K562 (cell line): ENCODE data around the gene DEDD2. TPM values are rescaled to one million over a fixed set of nuclear protein-coding genes. Genes with fewer than 3 reads are reported as not detected.

ENCODE experiments used
- CHD4 ChIP-seq: fragments of 200-600 bp; sonication (generic); IDR thresholded peaks from 3 replicates; pipeline ENCODE4 v1.6.1; 2012; ENCODE audit warnings: low read depth, mild to moderate bottlenecking, mixed read lengths, low read length, inconsistent platforms; ENCODE audit not compliant: insufficient read depth, insufficient replicate concordance, poor library complexity, severe bottlenecking
- JUNB ChIP-seq: fragments of 450-650 bp; formaldehyde crosslinking; conservative IDR thresholded peaks from 2 replicates; pipeline ENCODE4 v1.4.0; 2020; ENCODE audit warnings: mild to moderate bottlenecking
- RB1 ChIP-seq: fragments of 450-650 bp; IDR thresholded peaks from 2 replicates; pipeline ENCODE4 v1.6.1; 2017; ENCODE audit warnings: low read depth, mild to moderate bottlenecking
- SAP30 ChIP-seq: fragments of 200-600 bp; sonication (generic); IDR thresholded peaks from 2 replicates; pipeline ENCODE4 v1.6.1; 2012; ENCODE audit warnings: borderline replicate concordance, low read depth, mild to moderate bottlenecking, moderate library complexity, low read length, control low read depth, inconsistent platforms; ENCODE audit not compliant: insufficient read depth, poor library complexity, severe bottlenecking
- ZKSCAN1 ChIP-seq: fragments of 150-350 bp; IDR thresholded peaks from 2 replicates; pipeline ENCODE4 v1.6.1; 2016; ENCODE audit warnings: low read depth, low read length
- polyA plus RNA-seq, 8 experiments: library from polyadenylated mRNA; depleted of rRNA in 4 of 8; stranded (reverse) in 5 of 8; unstranded in 3 of 8; fragments of >200 nt; fragmentation: Nextera tagmentation in 2 of 8; fragmentation: Illumina TruSeq in 1 of 8; extraction: Ambion mirVana in 2 of 8; extraction: Trizol in 1 of 8; gene quantifications; 2 replicates each; pipeline versions ENCODE4 v1.2.1 to v1.2.3, GENCODE V29; 2011 to 2014; ENCODE audit warnings: inconsistent platforms in 1 of 8, missing spikeins in 1 of 8
- total RNA-seq, 7 experiments: library from RNA; depleted of rRNA in 6 of 7; stranded (reverse); fragments of >200 nt in 6 of 7; fragmentation: Illumina TruSeq in 2 of 7; extraction: Trizol in 2 of 7; gene quantifications; 2 replicates each; pipeline versions ENCODE4 v1.2.1 to v1.2.3, GENCODE V29; 2011 to 2021; ENCODE audit warnings: low replicate concordance in 1 of 7
- TF ChIP-seq, protein P1 (sequence below): fragments of 250-450 bp; sonication (Bioruptor Pico); IDR thresholded peaks from 2 replicates; pipeline ENCODE4 v1.8.0; 2022; ENCODE audit warnings: inconsistent platforms
- TF ChIP-seq, protein P2 (sequence below): fragments of 250-450 bp; sonication (Bioruptor Pico); IDR thresholded peaks from 2 replicates; pipeline ENCODE4 v1.9.0; 2021; ENCODE audit warnings: mild to moderate bottlenecking, inconsistent platforms
- TF ChIP-seq, protein P3 (sequence below): sonication (generic); formaldehyde crosslinking; IDR thresholded peaks from 2 replicates; pipeline ENCODE4 v1.8.0; 2022; ENCODE audit warnings: mild to moderate bottlenecking, missing genetic modification reagents
- TF ChIP-seq, protein P4 (sequence below), 2 experiments: fragments of 450-650 bp in 1 of 2; sonication (generic) in 1 of 2; formaldehyde crosslinking; conservative IDR thresholded peaks; 2 replicates each; pipeline versions ENCODE4 v1.4.0 to v1.8.1; 2020 to 2022; ENCODE audit warnings: mild to moderate bottlenecking in 1 of 2, missing genetic modification reagents in 1 of 2
- TF ChIP-seq, protein P5 (sequence below), 2 experiments: fragments of 450-650 bp; formaldehyde crosslinking in 1 of 2; IDR thresholded peaks; 2 replicates each; pipeline versions ENCODE4 v1.4.0 to v1.6.1; 2014 to 2020; ENCODE audit warnings: mild to moderate bottlenecking in 2 of 2, borderline replicate concordance in 1 of 2, low read depth in 1 of 2

Gene DEDD2
- total and polyA plus RNA-seq, 9 of the 15 experiments (the other 6 are each of a cell fraction or from before 2014, with no cell fraction given) = 4.3 to 43.0 (median 29.2) TPM

DNA sequence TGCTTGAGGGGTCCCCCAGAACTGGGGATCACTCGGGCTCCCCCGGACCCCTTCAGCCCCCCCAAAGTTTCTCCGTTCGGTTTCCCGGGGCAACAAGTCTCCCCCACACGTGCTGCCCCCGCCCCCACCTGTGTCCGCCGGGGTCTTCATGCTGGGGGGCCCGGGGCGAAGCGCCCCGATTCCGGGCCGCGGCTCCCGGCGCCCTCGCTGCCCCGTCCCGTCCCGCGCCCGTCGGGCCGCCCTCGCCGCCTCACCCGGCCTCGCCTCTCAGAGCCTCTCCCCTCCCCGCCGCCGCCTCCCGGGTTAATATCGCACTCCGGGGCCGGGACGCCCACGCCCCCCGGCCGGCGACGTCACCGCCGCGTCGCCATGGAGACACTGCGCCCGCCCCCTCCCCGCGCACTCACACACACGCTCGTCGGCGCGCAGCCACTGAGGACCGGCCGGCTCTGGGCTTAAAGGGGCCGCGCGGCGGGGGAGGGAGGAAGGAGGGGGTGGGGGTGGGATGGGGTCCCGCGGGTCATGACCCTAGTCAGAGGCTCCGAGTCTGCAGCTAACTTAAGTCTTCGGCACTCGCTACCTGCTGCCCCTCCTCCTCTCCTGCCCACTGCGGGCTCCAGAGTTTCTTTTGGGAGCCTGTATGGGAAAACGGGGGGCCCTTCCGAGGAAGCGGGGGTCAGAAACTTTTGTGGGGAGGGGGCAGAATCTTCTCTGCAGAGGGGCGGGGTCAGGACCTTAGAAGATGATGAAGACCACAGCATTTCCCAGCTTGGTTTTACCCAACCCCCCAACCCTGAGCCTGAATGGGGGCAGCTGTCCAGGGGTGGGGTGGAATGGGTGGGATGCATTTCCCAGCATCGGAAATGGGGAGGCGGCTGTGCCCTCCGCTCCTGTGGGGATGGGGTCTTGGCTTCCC, 37.6 kb upstream of the DEDD2 start, which contains the start of gene ERF (continued):
- TF ChIP-seq, protein P1, sequence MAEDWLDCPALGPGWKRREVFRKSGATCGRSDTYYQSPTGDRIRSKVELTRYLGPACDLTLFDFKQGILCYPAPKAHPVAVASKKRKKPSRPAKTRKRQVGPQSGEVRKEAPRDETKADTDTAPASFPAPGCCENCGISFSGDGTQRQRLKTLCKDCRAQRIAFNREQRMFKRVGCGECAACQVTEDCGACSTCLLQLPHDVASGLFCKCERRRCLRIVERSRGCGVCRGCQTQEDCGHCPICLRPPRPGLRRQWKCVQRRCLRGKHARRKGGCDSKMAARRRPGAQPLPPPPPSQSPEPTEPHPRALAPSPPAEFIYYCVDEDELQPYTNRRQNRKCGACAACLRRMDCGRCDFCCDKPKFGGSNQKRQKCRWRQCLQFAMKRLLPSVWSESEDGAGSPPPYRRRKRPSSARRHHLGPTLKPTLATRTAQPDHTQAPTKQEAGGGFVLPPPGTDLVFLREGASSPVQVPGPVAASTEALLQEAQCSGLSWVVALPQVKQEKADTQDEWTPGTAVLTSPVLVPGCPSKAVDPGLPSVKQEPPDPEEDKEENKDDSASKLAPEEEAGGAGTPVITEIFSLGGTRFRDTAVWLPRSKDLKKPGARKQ (CRISPR knock-in tag) = no peak
- TF ChIP-seq ZKSCAN1 (no peak), RB1 (peak; percentile 78), JUNB (CRISPR knock-in tag) (no peak), CHD4 (no peak), SAP30 (peak; percentile 29)
- TF ChIP-seq, protein P2, sequence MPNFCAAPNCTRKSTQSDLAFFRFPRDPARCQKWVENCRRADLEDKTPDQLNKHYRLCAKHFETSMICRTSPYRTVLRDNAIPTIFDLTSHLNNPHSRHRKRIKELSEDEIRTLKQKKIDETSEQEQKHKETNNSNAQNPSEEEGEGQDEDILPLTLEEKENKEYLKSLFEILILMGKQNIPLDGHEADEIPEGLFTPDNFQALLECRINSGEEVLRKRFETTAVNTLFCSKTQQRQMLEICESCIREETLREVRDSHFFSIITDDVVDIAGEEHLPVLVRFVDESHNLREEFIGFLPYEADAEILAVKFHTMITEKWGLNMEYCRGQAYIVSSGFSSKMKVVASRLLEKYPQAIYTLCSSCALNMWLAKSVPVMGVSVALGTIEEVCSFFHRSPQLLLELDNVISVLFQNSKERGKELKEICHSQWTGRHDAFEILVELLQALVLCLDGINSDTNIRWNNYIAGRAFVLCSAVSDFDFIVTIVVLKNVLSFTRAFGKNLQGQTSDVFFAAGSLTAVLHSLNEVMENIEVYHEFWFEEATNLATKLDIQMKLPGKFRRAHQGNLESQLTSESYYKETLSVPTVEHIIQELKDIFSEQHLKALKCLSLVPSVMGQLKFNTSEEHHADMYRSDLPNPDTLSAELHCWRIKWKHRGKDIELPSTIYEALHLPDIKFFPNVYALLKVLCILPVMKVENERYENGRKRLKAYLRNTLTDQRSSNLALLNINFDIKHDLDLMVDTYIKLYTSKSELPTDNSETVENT = peak; percentile 77
- TF ChIP-seq, protein P3, sequence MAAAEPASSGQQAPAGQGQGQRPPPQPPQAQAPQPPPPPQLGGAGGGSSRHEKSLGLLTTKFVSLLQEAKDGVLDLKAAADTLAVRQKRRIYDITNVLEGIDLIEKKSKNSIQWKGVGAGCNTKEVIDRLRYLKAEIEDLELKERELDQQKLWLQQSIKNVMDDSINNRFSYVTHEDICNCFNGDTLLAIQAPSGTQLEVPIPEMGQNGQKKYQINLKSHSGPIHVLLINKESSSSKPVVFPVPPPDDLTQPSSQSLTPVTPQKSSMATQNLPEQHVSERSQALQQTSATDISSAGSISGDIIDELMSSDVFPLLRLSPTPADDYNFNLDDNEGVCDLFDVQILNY (CRISPR knock-in tag) = no peak
- TF ChIP-seq, protein P4, sequence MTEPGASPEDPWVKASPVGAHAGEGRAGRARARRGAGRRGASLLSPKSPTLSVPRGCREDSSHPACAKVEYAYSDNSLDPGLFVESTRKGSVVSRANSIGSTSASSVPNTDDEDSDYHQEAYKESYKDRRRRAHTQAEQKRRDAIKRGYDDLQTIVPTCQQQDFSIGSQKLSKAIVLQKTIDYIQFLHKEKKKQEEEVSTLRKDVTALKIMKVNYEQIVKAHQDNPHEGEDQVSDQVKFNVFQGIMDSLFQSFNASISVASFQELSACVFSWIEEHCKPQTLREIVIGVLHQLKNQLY (CRISPR knock-in tag; conservative IDR thresholded peaks at IDR 0.05) = 0 out of 4 replicates have a peak, but pooled peaks of 1 of the 2 experiments have one; percentile 5
- TF ChIP-seq, protein P5, sequence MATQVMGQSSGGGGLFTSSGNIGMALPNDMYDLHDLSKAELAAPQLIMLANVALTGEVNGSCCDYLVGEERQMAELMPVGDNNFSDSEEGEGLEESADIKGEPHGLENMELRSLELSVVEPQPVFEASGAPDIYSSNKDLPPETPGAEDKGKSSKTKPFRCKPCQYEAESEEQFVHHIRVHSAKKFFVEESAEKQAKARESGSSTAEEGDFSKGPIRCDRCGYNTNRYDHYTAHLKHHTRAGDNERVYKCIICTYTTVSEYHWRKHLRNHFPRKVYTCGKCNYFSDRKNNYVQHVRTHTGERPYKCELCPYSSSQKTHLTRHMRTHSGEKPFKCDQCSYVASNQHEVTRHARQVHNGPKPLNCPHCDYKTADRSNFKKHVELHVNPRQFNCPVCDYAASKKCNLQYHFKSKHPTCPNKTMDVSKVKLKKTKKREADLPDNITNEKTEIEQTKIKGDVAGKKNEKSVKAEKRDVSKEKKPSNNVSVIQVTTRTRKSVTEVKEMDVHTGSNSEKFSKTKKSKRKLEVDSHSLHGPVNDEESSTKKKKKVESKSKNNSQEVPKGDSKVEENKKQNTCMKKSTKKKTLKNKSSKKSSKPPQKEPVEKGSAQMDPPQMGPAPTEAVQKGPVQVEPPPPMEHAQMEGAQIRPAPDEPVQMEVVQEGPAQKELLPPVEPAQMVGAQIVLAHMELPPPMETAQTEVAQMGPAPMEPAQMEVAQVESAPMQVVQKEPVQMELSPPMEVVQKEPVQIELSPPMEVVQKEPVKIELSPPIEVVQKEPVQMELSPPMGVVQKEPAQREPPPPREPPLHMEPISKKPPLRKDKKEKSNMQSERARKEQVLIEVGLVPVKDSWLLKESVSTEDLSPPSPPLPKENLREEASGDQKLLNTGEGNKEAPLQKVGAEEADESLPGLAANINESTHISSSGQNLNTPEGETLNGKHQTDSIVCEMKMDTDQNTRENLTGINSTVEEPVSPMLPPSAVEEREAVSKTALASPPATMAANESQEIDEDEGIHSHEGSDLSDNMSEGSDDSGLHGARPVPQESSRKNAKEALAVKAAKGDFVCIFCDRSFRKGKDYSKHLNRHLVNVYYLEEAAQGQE (IDR thresholded peaks at IDR 0.05; ENCODE audit: borderline replicate concordance) = no peak
- TF ChIP-seq, protein P5 (CRISPR knock-in tag; IDR thresholded peaks at IDR 0.05; ENCODE audit: low read depth) = no peak
